GM18526 (cell line): ENCODE measurements around the gene CNPPD1.

Experiments used
- POLR2A ChIP-seq: IDR thresholded peaks from 3 replicates; pipeline ENCODE4 v1.6.1; 2011; ENCODE audit not compliant: insufficient read length; ENCODE audit errors: extremely low read depth

CNPPD1 gene

GRCh38 chr2:219176818-219177551 lies at the start of gene CNPPD1:
TSS of gene CNPPD1 (minus strand) at chr2:219176925. CDS start at chr2:219176828, 97 bp downstream.
- peak; percentile 87 for TF ChIP-seq POLR2A

- no peak for TF ChIP-seq POLR2A
Observed at GRCh38 chr2:219225350-219225749, 48.6 kb upstream of the CNPPD1 start.

- TF ChIP-seq POLR2A: no peak
Observed at GRCh38 chr2:219223831-219224610, 47.3 kb upstream of the CNPPD1 start.

GRCh38 chr2:219221957-219222518 lies 45.3 kb upstream of the CNPPD1 start:
- TF ChIP-seq POLR2A: no peak

- TF ChIP-seq POLR2A: no peak
Observed at GRCh38 chr2:219220652-219221402, 44.1 kb upstream of the CNPPD1 start.

GRCh38 chr2:219219784-219220532 lies 43.2 kb upstream of the CNPPD1 start:
- TF ChIP-seq POLR2A: no peak

DNA sequence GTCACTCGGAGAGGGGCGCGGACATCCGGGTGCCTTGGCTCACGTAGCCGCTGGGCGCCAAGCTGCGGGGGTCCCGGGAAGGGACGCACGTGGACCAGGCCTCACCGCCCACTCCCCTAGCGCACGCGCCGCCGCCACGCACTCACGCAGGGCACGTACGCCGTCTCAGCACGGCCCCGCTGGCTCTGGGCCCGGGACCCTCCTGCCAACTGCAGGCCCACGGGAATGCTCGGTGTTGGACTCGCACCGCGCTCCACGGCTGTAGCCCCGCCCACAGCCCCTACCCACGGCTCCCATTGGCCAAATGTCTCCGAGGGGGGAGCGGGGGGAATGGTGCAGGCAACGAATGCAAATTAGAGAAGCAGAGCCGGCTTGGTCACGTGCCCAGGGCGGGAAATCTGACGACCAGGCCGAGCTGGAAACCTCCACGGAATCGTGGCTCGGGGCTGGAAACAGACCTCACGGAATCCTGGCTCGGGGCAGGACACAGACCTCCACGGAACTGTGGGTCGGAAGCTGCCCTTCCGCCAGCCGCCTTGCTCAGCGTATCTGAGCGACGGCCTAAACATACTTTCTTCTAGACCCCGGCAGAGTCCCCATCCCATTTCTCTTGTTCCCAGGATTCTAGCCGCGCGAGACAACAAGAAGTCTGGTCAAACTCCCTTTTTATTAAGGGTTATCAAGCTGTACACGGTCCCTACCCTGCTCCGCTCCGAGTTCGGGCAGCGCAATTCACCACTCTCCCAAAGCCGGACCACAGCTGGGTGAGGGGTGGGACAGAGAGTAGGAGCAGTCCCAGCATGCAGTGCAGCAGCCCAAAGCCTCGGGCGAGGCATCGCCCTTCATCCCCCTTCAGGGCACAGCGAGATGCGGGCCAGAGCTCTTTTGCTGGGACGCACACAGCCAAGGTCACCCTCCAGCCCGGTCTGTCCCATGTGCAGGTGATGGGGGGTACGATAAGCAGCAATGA lies 42.3 kb upstream of the CNPPD1 start, which contains the start of gene ABCB6:
ABCB6 (minus strand) TSS at position 227 of the 970 bp plus-strand sequence. CDS start 285 bp downstream, outside the sequence.
- peak; percentile 80 for TF ChIP-seq POLR2A

DNA sequence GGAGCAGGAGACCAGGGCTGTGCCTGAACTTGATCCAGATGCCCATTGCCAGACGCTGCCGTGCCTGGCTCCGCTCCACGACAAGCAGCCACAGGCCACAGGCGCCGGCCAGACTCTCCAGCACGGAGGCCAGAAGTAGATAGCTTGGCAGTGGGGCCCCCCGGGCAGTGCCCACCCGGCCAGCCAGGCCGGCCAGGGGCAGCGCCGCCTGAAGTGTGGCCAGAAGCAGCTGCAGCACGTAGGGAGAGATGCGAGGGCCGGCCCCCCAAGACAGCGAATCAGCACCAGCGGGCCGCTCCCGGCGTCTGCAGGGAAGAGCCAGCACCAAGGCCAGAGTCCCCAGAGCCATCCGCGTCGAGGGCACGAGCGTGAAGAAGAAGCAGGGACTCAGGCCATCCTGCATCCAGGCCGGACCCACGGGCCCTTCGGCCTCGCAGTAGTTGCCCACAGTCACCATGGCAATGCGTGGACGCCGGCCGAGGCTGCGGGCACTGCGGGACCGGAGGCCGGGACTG lies 41.5 kb upstream of the CNPPD1 start:
- no peak for TF ChIP-seq POLR2A

GRCh38 chr2:219216535-219216915 lies 39.8 kb upstream of the CNPPD1 start:
- TF ChIP-seq POLR2A: no peak

DNA sequence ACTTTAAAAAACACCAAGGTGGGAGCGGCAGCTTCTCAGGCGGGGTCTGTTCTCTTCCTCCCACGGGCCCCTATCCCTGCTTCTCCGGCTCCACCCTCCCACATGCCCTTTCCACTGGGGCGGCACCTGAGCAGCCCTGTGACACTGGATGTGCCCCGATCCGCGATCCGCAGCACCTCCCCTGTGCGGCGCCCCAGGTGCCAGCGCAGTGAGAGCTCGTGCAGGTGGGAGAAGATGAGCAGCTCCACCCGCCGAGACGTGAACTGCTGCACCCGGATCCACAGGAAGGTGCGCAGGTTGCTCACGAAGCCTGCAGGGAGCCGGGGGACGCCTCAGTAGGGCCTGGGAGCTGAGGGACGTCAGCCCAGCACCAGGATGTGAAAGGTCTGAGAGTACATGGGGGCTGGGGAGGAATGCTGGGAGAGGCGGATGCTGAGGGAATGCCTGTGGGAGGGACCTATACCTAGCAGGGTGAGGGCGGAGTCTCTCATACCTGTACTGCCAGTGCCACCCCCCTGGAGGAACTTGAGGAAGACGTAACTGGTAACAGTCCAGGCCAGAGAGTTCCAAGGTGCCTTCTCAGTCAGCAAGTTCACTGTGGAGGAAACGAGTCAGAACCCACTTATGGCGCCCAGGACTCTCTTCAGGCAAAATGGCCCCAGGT lies 39.3 kb upstream of the CNPPD1 start:
- TF ChIP-seq POLR2A: no peak

DNA sequence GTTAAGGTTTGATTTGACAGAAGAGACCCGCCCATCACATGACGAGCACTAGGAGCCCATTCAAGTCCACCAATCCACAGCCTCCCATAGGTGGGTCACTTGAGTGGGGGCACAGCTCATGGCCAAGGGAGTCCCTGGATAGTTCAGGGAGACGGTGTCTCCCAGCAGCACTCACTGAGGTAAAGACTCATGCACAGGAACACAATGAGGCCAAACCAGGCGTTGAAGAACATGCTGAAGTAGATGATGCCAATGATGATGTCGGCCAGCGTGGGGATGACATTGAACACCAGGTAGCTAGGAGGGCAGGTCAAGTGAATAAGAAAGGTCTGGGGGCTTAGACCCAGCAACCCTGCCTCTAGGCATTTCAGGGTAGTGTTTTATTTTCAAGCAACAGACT lies 38.1 kb upstream of the CNPPD1 start:
- no peak for TF ChIP-seq POLR2A

DNA sequence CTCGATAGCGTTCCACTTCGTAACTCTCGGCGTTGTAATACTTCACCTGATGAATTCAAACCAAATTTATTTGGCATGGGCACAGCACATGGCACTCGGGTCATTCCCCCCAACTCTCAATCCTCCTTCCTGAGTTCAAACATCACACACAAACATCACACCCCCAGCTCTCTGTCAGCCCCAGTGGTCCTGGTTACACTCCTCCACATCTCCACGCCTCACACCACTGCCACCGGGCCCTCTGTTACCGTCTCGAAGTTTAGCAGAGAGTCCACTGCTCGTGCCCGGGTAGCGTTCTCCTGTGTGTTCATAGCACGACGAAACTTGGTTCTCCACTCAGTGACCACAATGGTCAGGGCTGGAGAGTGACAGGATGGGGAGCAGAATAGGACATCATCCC lies 37.4 kb upstream of the CNPPD1 start:
- no peak for TF ChIP-seq POLR2A
